ENCODE measurements around the gene GALNT10. TPM values are rescaled to one million over a fixed set of nuclear protein-coding genes. Genes with fewer than 3 reads are reported as not detected.

The GALNT10 gene
- total and polyA plus RNA-seq, 2 of the 8 experiments (the other 6 are each of a cell fraction or from before 2014, with no cell fraction given) = 4.6 to 15.5 TPM

DNA sequence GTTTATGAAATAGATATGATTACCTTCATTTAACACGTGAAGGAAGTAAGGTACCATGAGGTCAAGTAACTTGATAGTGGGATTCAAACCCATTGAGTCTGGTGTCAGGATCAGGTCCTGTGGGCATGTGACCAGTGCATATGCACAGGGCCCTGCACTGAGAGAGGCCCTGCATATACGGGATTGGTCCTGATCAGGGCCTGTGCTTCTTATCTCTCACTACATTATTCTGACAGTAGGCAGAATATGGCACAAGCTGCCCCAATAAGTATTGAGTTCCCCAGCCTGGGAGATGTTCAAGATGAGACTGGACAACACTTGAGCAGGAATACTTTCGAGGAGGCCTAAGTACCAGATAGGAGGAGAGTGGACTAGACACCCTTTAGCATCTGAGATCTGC, 44.0 kb downstream of the GALNT10 start:
- Histone ChIP-seq H4K8ac (ENCODE audit: extremely low read depth, insufficient read depth, low read length) (no peak overlapping the region), H2BK120ac (replicated peaks; ENCODE audit: low read depth, low read length) (no peak overlapping the region), H3K79me1 (ENCODE audit: low read depth, low read length) (no peaks in the 10 kb centered on the region), H3K36me3 (ENCODE audit: control insufficient read depth in 2 of 4, insufficient read depth in 4 of 4, low read length in 3 of 4) (no peaks in the 10 kb centered on the region), H2AFZ (ENCODE audit: low read length) (no peak overlapping the region), H2BK5ac (ENCODE audit: low read depth, low read length) (no peak overlapping the region), H3K4me2 (ENCODE audit: insufficient read depth in 1 of 2, low read depth in 2 of 2, low read length in 2 of 2) (no peak overlapping the region), H3K27me3 (replicated peaks in 1 of 4; ENCODE audit: control insufficient read depth in 3 of 4, extremely low read depth in 1 of 4, insufficient read depth in 3 of 4, low read length in 3 of 4) (no peaks in the 10 kb centered on the region), H4K91ac (replicated peaks; ENCODE audit: insufficient read length, low read length) (no peak overlapping the region), H3K9ac (replicated peaks in 1 of 4; ENCODE audit: extremely low read depth in 1 of 4, low read depth in 3 of 4, low read length in 3 of 4) (no peak overlapping the region), H2AK5ac (ENCODE audit: low read depth, low read length) (no peak overlapping the region), H2BK15ac (ENCODE audit: low read length) (no peak overlapping the region), H3K14ac (ENCODE audit: insufficient read length) (no peak overlapping the region), H3K27ac (ENCODE audit: low read depth, low read length) (no peak overlapping the region), H3K23me2 (ENCODE audit: low read depth, low read length) (no peaks in the 10 kb centered on the region), H2BK12ac (ENCODE audit: low read depth, low read length) (no peak overlapping the region), H3K18ac (ENCODE audit: extremely low read depth, low read length) (no peak overlapping the region), H3K4ac (replicated peaks; ENCODE audit: insufficient read length, low read depth, low read length) (no peak overlapping the region), H3K9me3 (ENCODE audit: insufficient read depth in 2 of 2, low read depth in 1 of 2, low read length in 1 of 2) (no peaks in the 10 kb centered on the region), H2BK20ac (ENCODE audit: low read length) (no peak overlapping the region), H3K4me3 (ENCODE audit: extremely low read depth in 1 of 4, insufficient read depth in 2 of 4, low read depth in 3 of 4, low read length in 4 of 4) (no peak overlapping the region), H3K79me2 (ENCODE audit: control insufficient read depth in 1 of 2, insufficient read depth in 2 of 2, low read length in 2 of 2) (no peaks in the 10 kb centered on the region), H3K56ac (replicated peaks; ENCODE audit: insufficient read length, low read depth, low read length) (no peak overlapping the region), H4K20me1 (replicated peaks in 1 of 2; ENCODE audit: control insufficient read depth in 1 of 2, insufficient read depth in 2 of 2, low read length in 2 of 2) (peaks cover 0 to 3% of the 10 kb centered on the region in 2 experiments), H3K4me1 (replicated peaks in 1 of 4; ENCODE audit: control insufficient read depth in 3 of 4, insufficient read depth in 4 of 4, low read length in 3 of 4) (peaks cover 2 to 7% (median 5%) of the 10 kb centered on the region in 4 experiments; a peak in 5 of 7 replicates), H4K5ac (ENCODE audit: insufficient read length, low read depth, low read length) (no peak overlapping the region), H3K23ac (ENCODE audit: insufficient read length) (no peak overlapping the region)
- CTCF ChIA-PET (ENCODE audit: partially characterized antibody) = interaction anchor here (1.0 to 4.3 kb wide), 2 partner anchors 8 to 170 kb away, joined by 3 to 18 read pairs; no protein-coding TSS in a partner anchor
- DNase-seq (ENCODE audit: low read depth in 1 of 2, low spot score in 2 of 2) (no peak), FAIRE-seq (no peak)
- 87% methylated on average over 3 of the region's 3 CpGs; no CpG with 5 or more reads in 1 of the 2 experiments for WGBS, 2 experiments (ENCODE audit: extremely low coverage in 1 of 2, insufficient coverage in 1 of 2, insufficient read length in 1 of 2, insufficient replicate concordance in 2 of 2, low coverage in 1 of 2, low lambda C conversion rate in 2 of 2, missing lambda C conversion rate in 1 of 2)
- POLR2A ChIA-PET (ENCODE audit: partially characterized antibody) = no interaction called here
- TF ChIP-seq SIRT6 (IDR thresholded peaks at IDR 0.05; ENCODE audit: low read length) (no peak), POLR2A (IDR thresholded peaks at IDR 0.05; ENCODE audit: control extremely low read depth in 1 of 2, low read depth in 2 of 2, low read length in 2 of 2) (no peak), NRF1 (IDR thresholded peaks at IDR 0.05; ENCODE audit: low read depth, low read length) (no peak), ASH2L (IDR thresholded peaks at IDR 0.05; ENCODE audit: low read length) (no peak), RAD21 (IDR thresholded peaks at IDR 0.05 in 1 of 2, conservative IDR thresholded peaks at IDR 0.05 in 1 of 2; ENCODE audit: low read depth in 2 of 2, low read length in 2 of 2) (no peak), SP4 (IDR thresholded peaks at IDR 0.05; ENCODE audit: low read length) (no peak), SP2 (IDR thresholded peaks at IDR 0.05; ENCODE audit: low read length) (no peak), NANOG (IDR thresholded peaks at IDR 0.05; ENCODE audit: insufficient read depth, low read depth, low read length, poor library complexity, severe bottlenecking) (no peak), CHD2 (IDR thresholded peaks at IDR 0.05; ENCODE audit: low read length) (no peak), GTF2F1 (IDR thresholded peaks at IDR 0.05; ENCODE audit: borderline replicate concordance, low read depth, low read length) (no peak), PHF8 (conservative IDR thresholded peaks at IDR 0.05; ENCODE audit: low read depth, low read length) (no peak), BRCA1 (IDR thresholded peaks at IDR 0.05; ENCODE audit: low read depth, low read length) (no peak), SP1 (IDR thresholded peaks at IDR 0.05; ENCODE audit: low read depth, low read length) (no peak)
- TF ChIP-seq, protein P1, sequence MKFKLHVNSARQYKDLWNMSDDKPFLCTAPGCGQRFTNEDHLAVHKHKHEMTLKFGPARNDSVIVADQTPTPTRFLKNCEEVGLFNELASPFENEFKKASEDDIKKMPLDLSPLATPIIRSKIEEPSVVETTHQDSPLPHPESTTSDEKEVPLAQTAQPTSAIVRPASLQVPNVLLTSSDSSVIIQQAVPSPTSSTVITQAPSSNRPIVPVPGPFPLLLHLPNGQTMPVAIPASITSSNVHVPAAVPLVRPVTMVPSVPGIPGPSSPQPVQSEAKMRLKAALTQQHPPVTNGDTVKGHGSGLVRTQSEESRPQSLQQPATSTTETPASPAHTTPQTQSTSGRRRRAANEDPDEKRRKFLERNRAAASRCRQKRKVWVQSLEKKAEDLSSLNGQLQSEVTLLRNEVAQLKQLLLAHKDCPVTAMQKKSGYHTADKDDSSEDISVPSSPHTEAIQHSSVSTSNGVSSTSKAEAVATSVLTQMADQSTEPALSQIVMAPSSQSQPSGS (IDR thresholded peaks at IDR 0.05; ENCODE audit: low read length) = no peak
